HG03095 (cell line): ENCODE data around the gene DRAM2.
A peak's percentile ranks its signal among the peaks of the same experiment; 100 is the strongest.

Source experiments
- ATAC-seq: cut with Tn5 transposase; IDR thresholded peaks from one replicate; pipeline ENCODE4 v1.9.1; 2021; ENCODE audit warnings: moderate library complexity; ENCODE audit not compliant: unreplicated experiment

The DRAM2 gene

GRCh38 chr1:111139956-111140679 is at the start of gene DRAM2, which contains the start of gene CEPT1:
Gene DRAM2, minus strand, starts transcription at chr1:111140093. Its CDS starts 8,539 bp downstream, at chr1:111131554.
Gene CEPT1, plus strand, starts transcription at chr1:111140223. Its CDS starts 7,492 bp downstream, at chr1:111147715.
- peak; percentile 47 for ATAC-seq

- no peak for ATAC-seq
These were observed 44.8 kb upstream of the DRAM2 start for GRCh38 chr1:111184663-111185062.

- ATAC-seq: no peak
These were observed 43.6 kb upstream of the DRAM2 start for GRCh38 chr1:111183308-111184069.

GRCh38 chr1:111182052-111182451 is 42.2 kb upstream of the DRAM2 start:
- no peak for ATAC-seq

GRCh38 chr1:111179968-111180533 is 40.2 kb upstream of the DRAM2 start:
- no peak for ATAC-seq

GRCh38 chr1:111176678-111177077 is 36.8 kb upstream of the DRAM2 start:
- no peak for ATAC-seq

- no peak for ATAC-seq
These were observed 35.5 kb upstream of the DRAM2 start for GRCh38 chr1:111175349-111175748.

- no peak for ATAC-seq
These were observed 34.2 kb upstream of the DRAM2 start for GRCh38 chr1:111174070-111174469.

GRCh38 chr1:111172463-111172862 is 32.6 kb upstream of the DRAM2 start:
- ATAC-seq: no peak

GRCh38 chr1:111164151-111164550 is 24.3 kb upstream of the DRAM2 start:
- no peak for ATAC-seq

GRCh38 chr1:111163363-111163762 is 23.5 kb upstream of the DRAM2 start:
- no peak for ATAC-seq

GRCh38 chr1:111162488-111162880 is 22.6 kb upstream of the DRAM2 start:
- ATAC-seq: no peak

- ATAC-seq: no peak
These were observed 22.1 kb upstream of the DRAM2 start for GRCh38 chr1:111161843-111162487.

GRCh38 chr1:111157431-111157830 is 17.5 kb upstream of the DRAM2 start:
- no peak for ATAC-seq

GRCh38 chr1:111154021-111154999 is 14.4 kb upstream of the DRAM2 start:
- ATAC-seq: no peak

- no peak for ATAC-seq
These were observed 11.9 kb upstream of the DRAM2 start for GRCh38 chr1:111151838-111152237.

GRCh38 chr1:111148376-111148881 is 8.5 kb upstream of the DRAM2 start:
- ATAC-seq: no peak

GRCh38 chr1:111147948-111148347 is 8.1 kb upstream of the DRAM2 start:
- ATAC-seq: no peak

GRCh38 chr1:111145963-111146768 is 6.3 kb upstream of the DRAM2 start:
- no peak for ATAC-seq
